AG10803 (cell line): ENCODE data around the gene MAPKAP1.

ENCODE experiments used
- DNase-seq: peaks from one replicate; pipeline ENCODE4 v3.0.0; 2010; ENCODE audit warnings: low read depth
- H3K4me3 ChIP-seq: 2 replicates; pipeline ENCODE4 v1.5.1; 2011; ENCODE audit warnings: mild to moderate bottlenecking, low read length, control low read depth
- CTCF ChIP-seq: conservative IDR thresholded peaks from 2 replicates; pipeline ENCODE4 v1.5.1; 2011; ENCODE audit warnings: mild to moderate bottlenecking, low read length, control low read depth, inconsistent platforms

The MAPKAP1 gene

GRCh38 chr9:125565126-125565525 lies 141.9 kb downstream of the MAPKAP1 start:
- H3K4me3 ChIP-seq = no peak overlapping the region
- no peak for TF ChIP-seq CTCF
- DNase-seq = no peak

GRCh38 chr9:125564631-125565030 lies 142.4 kb downstream of the MAPKAP1 start:
- no peak overlapping the region for H3K4me3 ChIP-seq
- no peak for DNase-seq
- TF ChIP-seq CTCF = no peak

DNA sequence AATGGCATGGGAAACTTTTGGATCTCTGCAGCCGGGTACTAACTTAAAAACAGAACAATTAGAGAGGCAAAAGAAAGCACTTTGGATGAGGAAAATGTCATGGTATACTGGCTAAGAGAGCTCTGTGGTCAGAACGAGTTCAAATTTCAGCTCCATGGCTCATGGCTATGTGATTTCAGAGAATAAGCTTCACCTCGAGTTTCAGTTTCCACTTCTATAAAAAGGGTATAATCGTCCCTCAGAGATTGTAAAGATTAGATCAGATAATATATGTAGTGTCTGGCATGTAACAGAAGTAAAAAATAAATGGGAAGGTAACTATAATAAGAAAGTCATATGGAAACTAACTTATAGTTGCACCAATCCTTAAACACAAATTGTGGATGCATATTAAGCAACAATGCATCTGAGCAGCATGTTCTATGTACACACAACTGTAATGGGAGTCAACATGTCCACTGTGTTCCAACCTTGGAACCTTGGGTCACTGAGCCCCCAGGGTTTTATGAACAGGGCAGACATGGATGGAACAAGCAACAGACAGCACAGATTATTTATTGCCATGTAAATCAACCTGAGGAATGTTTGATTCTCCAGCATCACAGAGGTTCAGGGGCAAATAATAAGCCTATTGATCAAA lies 145.4 kb downstream of the MAPKAP1 start:
- H3K4me3 ChIP-seq = no peak overlapping the region
- no peak for TF ChIP-seq CTCF
- no peak for DNase-seq

- H3K4me3 ChIP-seq = no peak overlapping the region
- DNase-seq = no peak
- TF ChIP-seq CTCF = no peak
Observed at GRCh38 chr9:125559894-125560293, 147.1 kb downstream of the MAPKAP1 start.

- no peak for TF ChIP-seq CTCF
- H3K4me3 ChIP-seq = no peak overlapping the region
- DNase-seq = no peak
Observed at GRCh38 chr9:125559194-125559593, 147.8 kb downstream of the MAPKAP1 start.

GRCh38 chr9:125558453-125559092 lies 148.4 kb downstream of the MAPKAP1 start:
- peak; percentile 89 for TF ChIP-seq CTCF
- no peak overlapping the region for H3K4me3 ChIP-seq
- peak; percentile 77 for DNase-seq

- no peak overlapping the region for H3K4me3 ChIP-seq
- DNase-seq = no peak
- no peak for TF ChIP-seq CTCF
Observed at GRCh38 chr9:125556046-125556721, 150.8 kb downstream of the MAPKAP1 start.
